Esophagus muscularis mucosa (tissue), 4 donors: ENCODE data around the gene MOGAT2. TPM values are rescaled to one million over a fixed set of nuclear protein-coding genes. Genes with fewer than 3 reads are reported as not detected.

Source experiments
- DNase-seq: peaks from one replicate; pipeline ENCODE4 v3.0.0-alpha.2; 2017; ENCODE audit errors: extremely low spot score
- H3K27ac ChIP-seq, 4 donors: fragments of 200-600 bp; sonication (generic); replicated peaks in 1 of 4; 1 replicate in 3 of 4; 2 replicates in 1 of 4; pipeline ENCODE4 v1.5.1; 2016 to 2019; ENCODE audit warnings: mild to moderate bottlenecking in 1 of 4
- H3K27me3 ChIP-seq, 4 donors: fragments of 200-600 bp; sonication (generic); one replicate each; pipeline versions ENCODE4 v1.5.1 to v1.6.0; 2016 to 2019
- H3K36me3 ChIP-seq, 4 donors: fragments of 200-600 bp; sonication (generic); one replicate each; pipeline ENCODE4 v1.5.1; 2016 to 2019
- H3K4me1 ChIP-seq, 4 donors: fragments of 200-600 bp; sonication (generic); one replicate each; pipeline ENCODE4 v1.5.1; 2016 to 2019
- H3K4me3 ChIP-seq, 4 donors: fragments of 200-600 bp; sonication (generic); 1 replicate in 2 of 4; 2 replicates in 2 of 4; pipeline ENCODE4 v1.5.1; 2016 to 2019; ENCODE audit warnings: mild to moderate bottlenecking in 4 of 4, moderate library complexity in 1 of 4
- H3K9me3 ChIP-seq, 4 donors: fragments of 200-600 bp; sonication (generic); 1 replicate in 3 of 4; 2 replicates in 1 of 4; pipeline ENCODE4 v1.5.1; 2016 to 2019
- EP300 ChIP-seq: sonication (generic); formaldehyde crosslinking; IDR thresholded peaks from one replicate; pipeline ENCODE4 v1.6.1; 2017; ENCODE audit warnings: antibody characterized with exemption
- POLR2A ChIP-seq: fragments of 450-650 bp; IDR thresholded peaks from one replicate; pipeline ENCODE4 v1.6.1; 2017; ENCODE audit warnings: antibody characterized with exemption, moderate library complexity, mild to moderate bottlenecking, low read depth
- POLR2AphosphoS5 ChIP-seq, 2 donors: sonication (generic); formaldehyde crosslinking; IDR thresholded peaks; one replicate each; pipeline ENCODE4 v1.6.1; 2017; ENCODE audit warnings: antibody characterized with exemption in 2 of 2
- WGBS: methylation state at CpG from one replicate; pipeline ENCODE4 v1.1.5; 2018; 5-methylcytosine and 5-hydroxymethylcytosine counted together
- intact Hi-C: fragments of 100-400 bp; cut with DNase I; formaldehyde crosslinking; loops from one replicate; pipeline ENCODE4 v1.15.1; 2023
- total RNA-seq, 4 donors: library from RNA; depleted of rRNA; stranded (reverse); fragments of >200 nt; gene quantifications; one replicate each; pipeline versions ENCODE4 v1.1.0 to v1.2.1, GENCODE V29; 2016
- TF ChIP-seq, protein P1 (sequence below), 3 experiments: fragments of 200-600 bp in 2 of 3; fragments of 450-650 bp in 1 of 3; sonication (generic) in 2 of 3; IDR thresholded peaks; one replicate each; pipeline ENCODE4 v1.5.1; 2017 to 2019; ENCODE audit warnings: antibody characterized with exemption in 3 of 3, mild to moderate bottlenecking in 2 of 3, moderate library complexity in 1 of 3

MOGAT2 gene
- total RNA-seq, 4 donors from 2014 or later: not detected

DNA sequence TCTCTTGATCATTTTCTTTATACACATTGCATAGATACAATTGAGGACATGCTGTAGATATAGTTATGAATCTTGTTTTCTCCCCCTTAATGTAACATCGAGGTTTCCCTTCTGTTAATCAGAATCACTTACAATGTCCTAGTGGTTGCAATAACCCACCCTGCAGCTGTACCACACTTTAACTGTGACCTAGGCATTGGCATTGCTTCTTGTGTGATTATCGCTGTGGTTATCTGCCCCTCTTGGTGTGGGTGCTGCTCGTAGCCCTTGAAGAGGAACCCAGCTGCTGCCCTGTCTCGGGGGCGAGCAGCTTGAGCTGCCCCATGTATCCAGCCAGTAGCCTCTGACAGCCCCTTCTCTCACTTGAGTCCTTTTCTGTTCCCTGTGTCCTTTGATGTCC lies 52.5 kb downstream of the MOGAT2 start:
- no peak overlapping the region for H3K27ac ChIP-seq
- peaks cover 14 to 26% (median 20%) of the 10 kb centered on the region in 4 donors for H3K4me1 ChIP-seq
- no peaks in the 10 kb centered on the region for H3K9me3 ChIP-seq
- H3K4me3 ChIP-seq: no peak overlapping the region
- H3K27me3 ChIP-seq: peaks cover 0 to 25% (median 0%) of the 10 kb centered on the region in 4 donors
- TF ChIP-seq POLR2A (no peak), POLR2AphosphoS5 (IDR thresholded peaks at IDR 0.05) (no peak), EP300 (no peak)
- TF ChIP-seq, protein P1, sequence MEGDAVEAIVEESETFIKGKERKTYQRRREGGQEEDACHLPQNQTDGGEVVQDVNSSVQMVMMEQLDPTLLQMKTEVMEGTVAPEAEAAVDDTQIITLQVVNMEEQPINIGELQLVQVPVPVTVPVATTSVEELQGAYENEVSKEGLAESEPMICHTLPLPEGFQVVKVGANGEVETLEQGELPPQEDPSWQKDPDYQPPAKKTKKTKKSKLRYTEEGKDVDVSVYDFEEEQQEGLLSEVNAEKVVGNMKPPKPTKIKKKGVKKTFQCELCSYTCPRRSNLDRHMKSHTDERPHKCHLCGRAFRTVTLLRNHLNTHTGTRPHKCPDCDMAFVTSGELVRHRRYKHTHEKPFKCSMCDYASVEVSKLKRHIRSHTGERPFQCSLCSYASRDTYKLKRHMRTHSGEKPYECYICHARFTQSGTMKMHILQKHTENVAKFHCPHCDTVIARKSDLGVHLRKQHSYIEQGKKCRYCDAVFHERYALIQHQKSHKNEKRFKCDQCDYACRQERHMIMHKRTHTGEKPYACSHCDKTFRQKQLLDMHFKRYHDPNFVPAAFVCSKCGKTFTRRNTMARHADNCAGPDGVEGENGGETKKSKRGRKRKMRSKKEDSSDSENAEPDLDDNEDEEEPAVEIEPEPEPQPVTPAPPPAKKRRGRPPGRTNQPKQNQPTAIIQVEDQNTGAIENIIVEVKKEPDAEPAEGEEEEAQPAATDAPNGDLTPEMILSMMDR (IDR thresholded peaks at IDR 0.05): no peak
- no peak for DNase-seq
- intact Hi-C loops: no loop called here
- 77% methylated on average over 5 of the region's 5 CpGs for WGBS
- H3K36me3 ChIP-seq: no peaks in the 10 kb centered on the region

DNA sequence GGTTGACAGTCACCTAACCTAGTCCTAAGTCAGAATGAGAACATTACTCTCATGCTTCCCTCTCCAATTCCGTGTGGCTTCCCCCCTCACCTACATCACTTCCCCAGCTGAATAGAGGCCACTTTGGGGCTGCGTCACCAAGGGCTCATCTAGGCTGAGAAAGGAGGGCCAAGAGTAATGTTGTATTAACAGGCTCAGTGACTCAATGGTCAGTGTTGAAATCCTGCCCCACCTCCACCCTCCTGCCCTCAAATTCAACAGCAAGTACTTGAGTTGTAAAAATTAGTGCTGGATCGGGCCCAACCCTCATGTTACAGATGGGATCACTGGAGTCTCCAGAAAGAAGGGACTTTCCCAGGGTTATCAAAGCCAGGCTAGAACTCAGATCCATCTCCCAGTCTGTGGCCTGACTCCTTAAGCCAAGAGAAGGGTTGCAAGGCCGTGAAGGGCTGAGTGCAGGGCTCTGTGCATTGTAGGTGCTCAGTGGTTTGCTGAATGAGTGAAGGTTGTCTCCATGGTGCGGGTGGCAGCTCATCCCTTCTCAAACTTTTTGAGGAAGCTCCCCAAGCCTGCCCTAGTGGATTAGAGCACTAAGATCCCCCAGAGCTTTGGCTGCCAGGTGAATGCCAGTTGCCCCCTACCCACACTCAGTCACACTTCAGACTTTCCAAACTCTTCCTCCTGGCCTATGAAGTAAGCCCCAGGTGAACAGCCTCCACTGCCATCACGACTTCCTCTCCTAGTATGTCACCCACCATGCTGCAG lies 54.2 kb downstream of the MOGAT2 start:
- DNase-seq: no peak
- Histone ChIP-seq H3K27me3 (peaks cover 0 to 21% (median 0%) of the 10 kb centered on the region in 4 donors), H3K36me3 (no peaks in the 10 kb centered on the region), H3K4me1 (peaks cover 14 to 26% (median 20%) of the 10 kb centered on the region in 4 donors), H3K27ac (no peak overlapping the region), H3K9me3 (no peaks in the 10 kb centered on the region), H3K4me3 (no peak overlapping the region)
- intact Hi-C loops: no loop called here
- TF ChIP-seq POLR2AphosphoS5 (IDR thresholded peaks at IDR 0.05) (no peak), POLR2A (no peak), EP300 (no peak)
- TF ChIP-seq, protein P1 (IDR thresholded peaks at IDR 0.05): no peak
- WGBS: 91% methylated on average over 6 of the region's 6 CpGs

DNA sequence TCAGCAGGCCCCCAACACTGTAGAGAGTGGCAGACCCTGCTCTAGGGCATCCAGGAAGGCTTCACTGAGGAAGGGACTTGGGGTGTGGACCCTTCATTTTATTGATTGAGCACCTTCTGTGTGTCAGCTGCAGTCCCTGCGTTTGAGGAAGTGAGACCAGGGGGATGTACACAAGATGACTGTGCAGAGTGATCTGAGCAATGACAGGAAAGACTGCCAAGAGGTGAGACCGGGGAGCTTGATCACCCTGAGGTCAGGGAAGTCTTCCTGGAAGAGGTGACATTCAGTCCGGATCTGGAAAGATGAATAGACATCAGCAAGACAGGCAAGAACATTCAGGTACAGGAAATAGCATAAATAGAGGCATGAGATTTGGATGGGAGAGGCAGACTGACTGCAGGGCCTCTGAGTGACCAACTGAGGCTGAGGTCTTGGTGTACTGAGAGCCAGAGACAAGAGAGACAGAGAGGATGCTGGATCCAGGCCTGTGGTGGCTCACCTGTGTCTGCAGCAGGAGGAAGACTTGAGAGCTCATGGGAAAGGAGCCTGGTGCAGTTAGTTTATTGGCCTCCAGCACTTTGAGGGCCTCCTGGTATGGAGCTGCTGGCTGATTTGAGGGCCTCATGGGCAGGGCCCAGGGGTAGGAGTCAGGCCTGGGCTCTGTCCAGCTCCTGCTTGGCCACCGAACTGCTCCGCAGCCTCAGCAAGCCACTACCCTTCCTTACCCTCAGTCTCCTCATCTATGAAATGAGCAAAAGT lies 56.1 kb downstream of the MOGAT2 start:
- no peak for TF ChIP-seq EP300
- no peak overlapping the region for H3K27ac ChIP-seq
- H3K27me3 ChIP-seq: peaks cover 0 to 4% (median 0%) of the 10 kb centered on the region in 4 donors
- no peak for DNase-seq
- no peak overlapping the region for H3K4me3 ChIP-seq
- intact Hi-C loops: no loop called here
- WGBS: 86% methylated on average over 5 of the region's 5 CpGs
- H3K9me3 ChIP-seq: no peaks in the 10 kb centered on the region
- H3K4me1 ChIP-seq: peaks cover 3 to 11% (median 7%) of the 10 kb centered on the region in 4 donors
- no peaks in the 10 kb centered on the region for H3K36me3 ChIP-seq

DNA sequence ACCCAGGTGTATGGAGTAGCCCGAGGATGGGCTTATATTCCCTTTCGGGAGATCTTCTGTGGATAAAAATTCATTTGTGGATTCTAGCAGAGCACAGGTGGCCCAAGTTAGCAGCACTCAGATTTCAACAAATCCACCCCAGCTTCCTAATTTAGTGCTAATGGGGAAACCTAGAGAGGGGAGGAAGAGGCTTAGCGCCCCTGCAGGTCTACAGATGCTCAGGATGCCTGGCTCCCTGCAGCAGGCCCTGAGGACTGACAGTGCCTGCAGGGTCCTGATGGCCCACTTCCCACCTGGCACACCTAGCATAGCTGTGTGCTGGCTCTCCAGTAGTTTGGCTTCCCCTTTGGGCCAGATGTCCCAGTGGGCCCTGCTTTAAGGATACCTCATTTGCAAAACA lies 57.4 kb downstream of the MOGAT2 start:
- peaks cover 0 to 4% (median 0%) of the 10 kb centered on the region in 4 donors for H3K4me1 ChIP-seq
- H3K9me3 ChIP-seq: no peaks in the 10 kb centered on the region
- H3K4me3 ChIP-seq: no peak overlapping the region
- H3K27me3 ChIP-seq: no peaks in the 10 kb centered on the region
- TF ChIP-seq POLR2A (no peak), POLR2AphosphoS5 (IDR thresholded peaks at IDR 0.05) (no peak), EP300 (no peak)
- TF ChIP-seq, protein P1 (IDR thresholded peaks at IDR 0.05): no peak
- 83% methylated on average over 3 of the region's 3 CpGs for WGBS
- H3K36me3 ChIP-seq: no peaks in the 10 kb centered on the region
- DNase-seq: no peak
- intact Hi-C loops: no loop called here
- no peak overlapping the region for H3K27ac ChIP-seq

DNA sequence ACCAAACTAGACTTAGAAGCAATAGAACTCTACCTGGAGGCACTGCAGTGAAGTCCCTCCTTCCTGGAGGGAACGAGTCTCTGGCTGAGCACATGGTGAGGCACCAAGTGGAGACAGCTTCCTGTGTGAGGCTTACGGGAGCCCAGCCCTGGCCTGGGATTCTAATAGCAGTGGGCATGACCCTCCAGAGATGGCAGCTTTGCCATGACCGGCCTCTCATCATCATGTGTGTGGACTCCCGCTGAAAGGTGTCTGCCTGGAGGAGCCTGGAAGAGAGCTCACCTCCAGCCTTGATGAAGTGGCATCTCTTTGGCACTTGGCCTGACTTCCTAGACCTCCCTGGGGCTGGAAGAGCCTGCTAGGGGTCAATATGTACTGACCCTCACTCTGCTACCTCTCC lies 58.9 kb downstream of the MOGAT2 start:
- WGBS: 93% methylated on average over 3 of the region's 4 CpGs
- DNase-seq: no peak

More for the DNA sequence above, 58.9 kb downstream of the MOGAT2 start:
- no peak overlapping the region for H3K4me3 ChIP-seq
- H3K27ac ChIP-seq: no peak overlapping the region
- intact Hi-C loops: no loop called here
- H3K4me1 ChIP-seq: peaks cover 0 to 4% (median 0%) of the 10 kb centered on the region in 4 donors
- TF ChIP-seq POLR2AphosphoS5 (IDR thresholded peaks at IDR 0.05) (no peak), POLR2A (no peak), EP300 (no peak)
- TF ChIP-seq, protein P1 (IDR thresholded peaks at IDR 0.05): no peak
- H3K27me3 ChIP-seq: no peaks in the 10 kb centered on the region
- H3K9me3 ChIP-seq: no peaks in the 10 kb centered on the region
- no peaks in the 10 kb centered on the region for H3K36me3 ChIP-seq
